ENCODE results near the gene CALCB. TPM values are rescaled to one million over a fixed set of nuclear protein-coding genes. Genes with fewer than 3 reads are reported as not detected.
"Not testable (repeated sequence)": the region's sequence is repeated elsewhere in the genome, so short reads cannot be mapped to it uniquely, and the experiment has no call there.

The CALCB gene
- total RNA-seq, 1 donor from 2014 or later = not detected

DNA sequence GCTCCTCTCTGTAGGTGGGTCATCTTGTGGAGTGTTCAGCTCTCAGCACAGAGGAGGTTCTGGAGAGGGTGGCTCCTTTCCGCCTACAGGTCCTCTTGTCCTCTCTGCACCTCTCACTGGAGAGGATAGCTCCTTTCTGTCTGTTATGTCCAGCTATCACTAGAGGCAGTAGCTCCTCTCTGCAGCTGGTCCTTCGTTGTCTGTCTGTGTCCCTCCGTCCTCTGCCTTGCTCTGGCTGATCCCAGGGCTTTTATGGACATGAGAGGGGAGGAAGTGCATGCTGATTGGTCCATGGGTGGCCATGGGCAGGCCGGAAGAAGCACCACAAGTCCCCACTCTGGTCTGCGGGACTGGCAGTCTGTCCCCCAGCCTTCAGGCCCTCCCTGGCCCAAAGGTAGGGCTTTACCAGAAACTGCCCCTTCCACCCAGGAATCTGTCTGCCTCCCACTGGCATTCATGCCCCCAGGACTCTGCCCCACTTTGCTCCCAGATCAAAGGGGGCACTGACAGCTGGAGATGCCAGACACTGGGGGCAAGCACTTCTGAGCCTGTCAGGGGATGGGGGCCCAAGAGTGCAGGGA, 38.6 kb upstream of the CALCB start:
- H3K4me1 ChIP-seq = no peaks in the 10 kb centered on the region
- no peaks in the 10 kb centered on the region for H3K36me3 ChIP-seq
- H3K9me3 ChIP-seq (replicated peaks) = no peaks in the 10 kb centered on the region
- H3K27ac ChIP-seq (replicated peaks) = no peak overlapping the region
- intact Hi-C loops (cut with micrococcal nuclease) = no loop called here
- peaks cover 71% of the 10 kb centered on the region for H3K27me3 ChIP-seq (ENCODE audit: low read depth)
- TF ChIP-seq, protein P1, sequence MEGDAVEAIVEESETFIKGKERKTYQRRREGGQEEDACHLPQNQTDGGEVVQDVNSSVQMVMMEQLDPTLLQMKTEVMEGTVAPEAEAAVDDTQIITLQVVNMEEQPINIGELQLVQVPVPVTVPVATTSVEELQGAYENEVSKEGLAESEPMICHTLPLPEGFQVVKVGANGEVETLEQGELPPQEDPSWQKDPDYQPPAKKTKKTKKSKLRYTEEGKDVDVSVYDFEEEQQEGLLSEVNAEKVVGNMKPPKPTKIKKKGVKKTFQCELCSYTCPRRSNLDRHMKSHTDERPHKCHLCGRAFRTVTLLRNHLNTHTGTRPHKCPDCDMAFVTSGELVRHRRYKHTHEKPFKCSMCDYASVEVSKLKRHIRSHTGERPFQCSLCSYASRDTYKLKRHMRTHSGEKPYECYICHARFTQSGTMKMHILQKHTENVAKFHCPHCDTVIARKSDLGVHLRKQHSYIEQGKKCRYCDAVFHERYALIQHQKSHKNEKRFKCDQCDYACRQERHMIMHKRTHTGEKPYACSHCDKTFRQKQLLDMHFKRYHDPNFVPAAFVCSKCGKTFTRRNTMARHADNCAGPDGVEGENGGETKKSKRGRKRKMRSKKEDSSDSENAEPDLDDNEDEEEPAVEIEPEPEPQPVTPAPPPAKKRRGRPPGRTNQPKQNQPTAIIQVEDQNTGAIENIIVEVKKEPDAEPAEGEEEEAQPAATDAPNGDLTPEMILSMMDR (IDR thresholded peaks at IDR 0.05; ENCODE audit: borderline replicate concordance) = no peak
- H3K4me3 ChIP-seq = no peak overlapping the region
- no peak for DNase-seq

DNA sequence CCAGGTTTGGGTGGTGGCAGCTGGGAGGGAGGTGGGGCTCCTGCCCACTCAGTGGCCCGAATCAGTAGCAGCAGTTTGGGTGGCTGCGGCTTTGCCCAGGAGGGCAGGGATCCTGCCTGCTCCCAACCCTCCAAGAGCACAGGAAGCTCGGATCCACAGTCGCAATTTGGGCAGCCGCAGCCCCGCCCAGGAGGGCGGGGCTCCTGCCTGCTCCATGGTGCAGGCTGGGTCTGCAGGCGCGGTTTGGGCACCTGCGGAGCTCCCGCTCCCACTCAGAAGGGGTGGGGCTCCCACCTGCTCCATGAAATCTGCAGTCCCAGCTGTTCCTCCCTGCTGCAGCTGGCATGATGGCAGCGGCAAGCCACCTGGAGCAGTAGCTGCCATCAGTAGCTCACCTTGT, 38.1 kb upstream of the CALCB start:
- DNase-seq = no peak
- intact Hi-C loops (cut with micrococcal nuclease) = no loop called here
- no peaks in the 10 kb centered on the region for H3K4me1 ChIP-seq

DNA sequence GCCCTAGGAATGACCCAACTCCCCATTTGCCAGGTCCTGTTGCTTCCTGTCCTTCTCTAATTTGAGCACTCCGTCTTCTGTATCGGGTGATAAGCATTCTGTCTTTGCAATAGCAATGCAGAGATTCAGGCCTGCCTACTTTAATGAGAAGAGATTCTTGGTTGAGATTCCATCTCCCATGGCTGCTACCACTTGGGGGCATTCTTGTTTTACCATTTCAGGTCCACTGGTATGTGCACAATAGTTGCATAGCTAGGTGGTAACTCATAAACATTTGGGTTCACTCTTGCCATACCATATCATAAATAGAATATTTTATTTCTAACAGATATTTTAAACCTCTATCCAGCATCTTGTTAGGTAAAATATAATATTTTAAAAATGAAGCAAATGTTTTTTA, 34.4 kb upstream of the CALCB start:
- H3K9me3 ChIP-seq (replicated peaks) = no peaks in the 10 kb centered on the region
- no peaks in the 10 kb centered on the region for H3K4me1 ChIP-seq
- DNase-seq = no peak
- no peak overlapping the region for H3K27ac ChIP-seq (replicated peaks)
- H3K27me3 ChIP-seq (ENCODE audit: low read depth) = peaks cover 54% of the 10 kb centered on the region
- intact Hi-C loops (cut with micrococcal nuclease) = no loop called here
- H3K36me3 ChIP-seq = no peaks in the 10 kb centered on the region
- TF ChIP-seq, protein P1 (IDR thresholded peaks at IDR 0.05; ENCODE audit: borderline replicate concordance) = no peak
- H3K4me3 ChIP-seq = no peak overlapping the region

More for the DNA sequence above, 38.1 kb upstream of the CALCB start:
- H3K27ac ChIP-seq (replicated peaks) = no peak overlapping the region
- H3K9me3 ChIP-seq (replicated peaks) = no peaks in the 10 kb centered on the region
- H3K36me3 ChIP-seq = no peaks in the 10 kb centered on the region
- H3K4me3 ChIP-seq = no peak overlapping the region
- TF ChIP-seq, protein P1 (IDR thresholded peaks at IDR 0.05; ENCODE audit: borderline replicate concordance) = no peak
- peaks cover 70% of the 10 kb centered on the region for H3K27me3 ChIP-seq (ENCODE audit: low read depth)

DNA sequence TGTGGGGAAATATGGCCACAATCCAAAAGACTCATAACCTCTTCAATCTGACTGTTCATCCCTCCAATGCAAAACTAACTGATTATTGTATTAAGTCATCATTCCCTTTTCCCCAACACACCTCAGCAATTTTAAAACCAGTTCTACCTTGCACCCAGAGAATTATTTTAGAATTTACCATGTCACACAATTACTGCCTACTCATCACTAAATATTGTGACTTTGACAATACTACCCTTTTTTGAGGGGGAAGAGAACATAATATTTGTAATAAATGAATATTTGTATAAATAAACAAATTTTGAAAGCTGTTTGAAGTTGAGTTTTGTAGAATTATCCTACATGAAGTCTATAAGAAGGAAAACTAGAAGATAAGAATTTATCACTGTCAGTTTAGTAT, 28.2 kb upstream of the CALCB start:
- TF ChIP-seq, protein P1 (IDR thresholded peaks at IDR 0.05; ENCODE audit: borderline replicate concordance) = no peak
- Histone ChIP-seq H3K27me3 (ENCODE audit: low read depth) (peaks cover 7% of the 10 kb centered on the region), H3K36me3 (no peaks in the 10 kb centered on the region), H3K9me3 (replicated peaks) (no peaks in the 10 kb centered on the region), H3K27ac (replicated peaks) (no peak overlapping the region), H3K4me1 (no peaks in the 10 kb centered on the region), H3K4me3 (no peak overlapping the region)
- intact Hi-C loops (cut with micrococcal nuclease) = no loop called here
- DNase-seq = no peak

DNA sequence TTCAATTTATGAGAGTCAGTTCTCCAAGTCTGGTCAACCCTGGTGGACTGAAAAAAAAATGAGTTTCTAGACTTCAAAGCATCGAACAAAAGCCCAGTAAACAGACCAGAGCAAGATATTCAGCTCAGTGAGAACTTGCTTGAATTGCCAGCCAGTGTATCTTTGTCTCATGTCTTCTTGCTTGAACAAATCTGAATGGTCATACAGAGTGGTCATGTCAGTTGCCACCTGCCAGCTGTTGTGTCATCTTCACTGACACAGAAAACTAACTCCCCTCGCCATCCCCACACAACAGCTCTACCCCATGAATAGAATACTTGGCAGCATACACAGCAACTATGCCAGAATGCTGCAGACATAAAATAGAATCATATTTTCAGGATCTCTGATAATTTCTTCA, 27.5 kb upstream of the CALCB start:
- TF ChIP-seq, protein P1 (IDR thresholded peaks at IDR 0.05; ENCODE audit: borderline replicate concordance) = no peak
- H3K27ac ChIP-seq (replicated peaks) = no peak overlapping the region
- peaks cover 7% of the 10 kb centered on the region for H3K27me3 ChIP-seq (ENCODE audit: low read depth)
- no peaks in the 10 kb centered on the region for H3K36me3 ChIP-seq
- H3K4me3 ChIP-seq = no peak overlapping the region
- intact Hi-C loops (cut with micrococcal nuclease) = no loop called here
- DNase-seq = no peak
- H3K9me3 ChIP-seq (replicated peaks) = no peaks in the 10 kb centered on the region
- H3K4me1 ChIP-seq = no peaks in the 10 kb centered on the region

DNA sequence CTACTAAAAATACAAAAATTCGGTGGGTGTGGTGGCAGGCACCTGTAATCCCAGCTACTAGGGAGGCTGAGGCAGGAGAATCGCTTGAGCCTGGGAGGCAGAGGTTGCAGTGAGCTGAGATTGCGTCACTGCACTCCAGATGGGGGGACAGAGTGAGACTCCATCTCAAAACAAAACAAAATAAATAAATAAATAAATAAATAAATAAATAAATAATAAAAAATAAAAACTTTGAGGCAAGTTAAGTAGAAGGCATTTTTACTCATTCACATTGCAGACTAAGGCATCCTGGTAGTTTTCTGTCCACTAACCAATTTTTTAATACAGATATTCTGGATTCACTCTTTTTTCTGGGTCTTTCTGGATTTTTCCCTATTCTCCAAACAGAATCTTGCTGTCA, 26.7 kb upstream of the CALCB start:
- H3K27me3 ChIP-seq (ENCODE audit: low read depth); H3K36me3 ChIP-seq; H3K4me1 ChIP-seq; intact Hi-C loops (cut with micrococcal nuclease); H3K4me3 ChIP-seq; DNase-seq; H3K27ac ChIP-seq (replicated peaks); H3K9me3 ChIP-seq (replicated peaks): not testable (repeated sequence)
